Panc1 (cell line): ENCODE results near the gene HSBP1L1. TPM values are rescaled to one million over a fixed set of nuclear protein-coding genes. Genes with fewer than 3 reads are reported as not detected.

Experiments used
- ATAC-seq: fragments of 200-7000 bp; cut with Tn5 transposase; 2 replicates; pipeline ENCODE4 v1.9.1; 2020; ENCODE audit warnings: mild to moderate bottlenecking, moderate library complexity
- BruUV-seq: library from RNA; stranded (reverse); fragments of 400-500 nt; replicated peaks from 2 replicates; lab custom pipeline; 2021; lab: Mats Ljungman, UMichigan
- CTCF ChIA-PET: fragments of 300-600 bp; sonication (Branson Sonifier 250); formaldehyde crosslinking; loops from one replicate; lab custom pipeline; 2022; ENCODE audit warnings: antibody characterized with exemption; lab: Charles Lee
- POLR2A ChIA-PET: fragments of 300-600 bp; sonication (Branson Sonifier 250); formaldehyde crosslinking; loops from one replicate; lab custom pipeline; 2022; ENCODE audit warnings: antibody characterized with exemption; lab: Charles Lee
- DNase-seq: peaks from one replicate; pipeline ENCODE4 v3.0.0-alpha.2; 2010; ENCODE audit warnings: low read depth, low spot score
- H3K27ac ChIP-seq: 2 replicates; pipeline ENCODE4 v1.5.1; 2011; ENCODE audit warnings: mild to moderate bottlenecking, low read length, inconsistent platforms
- H3K27me3 ChIP-seq: fragments of 200-500 bp; sonication (Bioruptor generic); 2 replicates; pipeline ENCODE4 v1.6.0; 2014; ENCODE audit warnings: low read length, inconsistent platforms; ENCODE audit not compliant: control insufficient read depth, insufficient read depth
- H3K36me3 ChIP-seq: fragments of 200-500 bp; sonication (Bioruptor generic); 2 replicates; pipeline ENCODE4 v1.5.1; 2014; ENCODE audit warnings: inconsistent platforms, mild to moderate bottlenecking, low read length, moderate library complexity; ENCODE audit not compliant: control insufficient read depth, insufficient read depth
- H3K4me1 ChIP-seq: 2 replicates; pipeline ENCODE4 v1.5.1; 2011; ENCODE audit warnings: inconsistent platforms, mild to moderate bottlenecking, low read length, moderate library complexity; ENCODE audit not compliant: control insufficient read depth, insufficient read depth
- H3K4me3 ChIP-seq, 2 experiments: 2 replicates each; pipeline ENCODE4 v1.5.1; 2011 to 2012; ENCODE audit warnings: low read depth in 2 of 2, low read length in 2 of 2, mild to moderate bottlenecking in 2 of 2, inconsistent platforms in 1 of 2, moderate library complexity in 1 of 2
- H3K9me3 ChIP-seq: fragments of 200-500 bp; sonication (Bioruptor generic); 2 replicates; pipeline ENCODE4 v1.5.1; 2014; ENCODE audit warnings: low read depth, mild to moderate bottlenecking, inconsistent platforms, low read length, moderate library complexity; ENCODE audit not compliant: control insufficient read depth, insufficient read depth
- CTCF ChIP-seq: fragments of 450-650 bp; IDR thresholded peaks from 2 replicates; pipeline ENCODE4 v1.5.1; 2017; ENCODE audit warnings: mild to moderate bottlenecking
- POLR2AphosphoS5 ChIP-seq: IDR thresholded peaks from 2 replicates; pipeline ENCODE4 v1.6.1; 2012; ENCODE audit warnings: mild to moderate bottlenecking, low read depth, low read length, moderate library complexity
- REST ChIP-seq, 2 experiments: IDR thresholded peaks; 2 replicates each; pipeline ENCODE4 v1.6.1; 2011 to 2012; ENCODE audit warnings: low read depth in 2 of 2, control low read depth in 1 of 2, low read length in 1 of 2, mild to moderate bottlenecking in 1 of 2, moderate library complexity in 1 of 2; ENCODE audit not compliant: insufficient read depth in 1 of 2
- SIN3A ChIP-seq: IDR thresholded peaks from 2 replicates; pipeline ENCODE4 v1.6.1; 2012; ENCODE audit warnings: low read depth, mild to moderate bottlenecking, low read length, moderate library complexity, borderline replicate concordance; ENCODE audit not compliant: insufficient read depth
- TCF7L2 ChIP-seq: IDR thresholded peaks from 2 replicates; pipeline ENCODE4 v1.6.1; 2011; ENCODE audit warnings: mild to moderate bottlenecking, low read depth, low read length, inconsistent platforms
- in situ Hi-C: cut with HindIII; loops from 2 replicates; pipeline ENCODE4 v1.10.0; 2016; ENCODE audit warnings: low sequenced_read_pairs, low pct_unique_long_range_greater_than_20kb
- intact Hi-C: fragments of 100-400 bp; cut with micrococcal nuclease; formaldehyde crosslinking; loops from one replicate; pipeline ENCODE4 v1.10.0; 2022; ENCODE audit not compliant: unreplicated experiment
- total RNA-seq: library from RNA; stranded (reverse); gene quantifications from one replicate; pipeline ENCODE4 v1.2.1, GENCODE V29; 2021; ENCODE audit not compliant: unreplicated experiment

HSBP1L1 gene
- total RNA-seq, 1 experiment from 2014 or later = 45.4 TPM

- no peak for TF ChIP-seq POLR2AphosphoS5
- Histone ChIP-seq H3K4me1 (peaks cover 22% of the 10 kb centered on the region), H3K27me3 (no peaks in the 10 kb centered on the region), H3K27ac (no peak overlapping the region), H3K4me3 (no peak overlapping the region), H3K36me3 (no peaks in the 10 kb centered on the region; the same call in 1 of the 2 replicates), H3K9me3 (no peaks in the 10 kb centered on the region)
- CTCF ChIA-PET = interaction anchor here (0.6 kb wide), 1 partner anchor 97 kb away, joined by 6 read pairs; no protein-coding TSS in a partner anchor
- POLR2A ChIA-PET = no interaction called here
- DNase-seq (no peak), ATAC-seq (no peak)
- intact Hi-C loops (no loop called here), in situ Hi-C loops (no loop called here)
- no TSS peak for BruUV-seq
Measured at GRCh38 chr18:79943608-79944125, 20.8 kb upstream of the HSBP1L1 start.

GRCh38 chr18:79944126-79944731 lies 20.2 kb upstream of the HSBP1L1 start:
- CTCF ChIA-PET = interaction anchor here (0.6 kb wide), 1 partner anchor 77 kb away, joined by 3 read pairs; no protein-coding TSS in a partner anchor
- DNase-seq = no peak
- POLR2A ChIA-PET = no interaction called here
- H3K27me3 ChIP-seq = no peaks in the 10 kb centered on the region
- peaks cover 22% of the 10 kb centered on the region for H3K4me1 ChIP-seq
- H3K36me3 ChIP-seq = no peaks in the 10 kb centered on the region; the same call in 1 of the 2 replicates
- H3K27ac ChIP-seq = no peak overlapping the region
- no peaks in the 10 kb centered on the region for H3K9me3 ChIP-seq
- TF ChIP-seq POLR2AphosphoS5 (no peak), CTCF (no peak), SIN3A (no peak), REST (IDR thresholded peaks at IDR 0.05; ENCODE audit: insufficient read depth in 1 of 2, low read depth in 2 of 2, low read length in 1 of 2) (no peak), TCF7L2 (no peak)
- peak; percentile 46 for ATAC-seq
- BruUV-seq = no TSS peak
- in situ Hi-C loops (no loop called here), intact Hi-C loops (no loop called here)
- H3K4me3 ChIP-seq = no peak overlapping the region

- ChIA-PET CTCF (interaction anchor here (0.6 kb wide), 1 partner anchor 77 kb away, joined by 3 read pairs; no protein-coding TSS in a partner anchor), POLR2A (no interaction called here)
- Histone ChIP-seq H3K4me1 (peaks cover 23% of the 10 kb centered on the region), H3K27ac (peak overlapping the region; percentile 10; the same call in 1 of the 2 replicates), H3K36me3 (no peaks in the 10 kb centered on the region; the same call in 1 of the 2 replicates), H3K9me3 (no peaks in the 10 kb centered on the region), H3K27me3 (no peaks in the 10 kb centered on the region), H3K4me3 (no peak overlapping the region)
- TF ChIP-seq TCF7L2 = no peak
- TF ChIP-seq SIN3A = no peak
- no peak for TF ChIP-seq POLR2AphosphoS5
- no peak for TF ChIP-seq REST (IDR thresholded peaks at IDR 0.05; ENCODE audit: insufficient read depth in 1 of 2, low read depth in 2 of 2, low read length in 1 of 2)
- TF ChIP-seq CTCF = no peak
- intact Hi-C loops = no loop called here
- DNase-seq (no peak), ATAC-seq (no peak)
- in situ Hi-C loops = no loop called here
- BruUV-seq = no TSS peak
Measured at GRCh38 chr18:79944746-79945117, 19.7 kb upstream of the HSBP1L1 start.
